Measurements from ENCODE around the gene RFX8. TPM values are rescaled to one million over a fixed set of nuclear protein-coding genes. Genes with fewer than 3 reads are reported as not detected.
"Not testable (repeated sequence)": the region's sequence is repeated elsewhere in the genome, so short reads cannot be mapped to it uniquely, and the experiment has no call there.

Gene RFX8
- total RNA-seq, 6 donors from 2014 or later = 0.24 to 21.0 (median 0.80) TPM; not detected in 2

- WGBS, 2 donors = 68 to 77% methylated on average over 2 of the region's 2 CpGs
- TF ChIP-seq EP300 (IDR thresholded peaks at IDR 0.05) = no peak
- TF ChIP-seq POLR2AphosphoS5 (IDR thresholded peaks at IDR 0.05) = no peak
- no peak for TF ChIP-seq POLR2A (IDR thresholded peaks at IDR 0.05)
- TF ChIP-seq, protein P1, sequence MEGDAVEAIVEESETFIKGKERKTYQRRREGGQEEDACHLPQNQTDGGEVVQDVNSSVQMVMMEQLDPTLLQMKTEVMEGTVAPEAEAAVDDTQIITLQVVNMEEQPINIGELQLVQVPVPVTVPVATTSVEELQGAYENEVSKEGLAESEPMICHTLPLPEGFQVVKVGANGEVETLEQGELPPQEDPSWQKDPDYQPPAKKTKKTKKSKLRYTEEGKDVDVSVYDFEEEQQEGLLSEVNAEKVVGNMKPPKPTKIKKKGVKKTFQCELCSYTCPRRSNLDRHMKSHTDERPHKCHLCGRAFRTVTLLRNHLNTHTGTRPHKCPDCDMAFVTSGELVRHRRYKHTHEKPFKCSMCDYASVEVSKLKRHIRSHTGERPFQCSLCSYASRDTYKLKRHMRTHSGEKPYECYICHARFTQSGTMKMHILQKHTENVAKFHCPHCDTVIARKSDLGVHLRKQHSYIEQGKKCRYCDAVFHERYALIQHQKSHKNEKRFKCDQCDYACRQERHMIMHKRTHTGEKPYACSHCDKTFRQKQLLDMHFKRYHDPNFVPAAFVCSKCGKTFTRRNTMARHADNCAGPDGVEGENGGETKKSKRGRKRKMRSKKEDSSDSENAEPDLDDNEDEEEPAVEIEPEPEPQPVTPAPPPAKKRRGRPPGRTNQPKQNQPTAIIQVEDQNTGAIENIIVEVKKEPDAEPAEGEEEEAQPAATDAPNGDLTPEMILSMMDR (IDR thresholded peaks at IDR 0.05) = no peak
- DNase-seq (no peak), ATAC-seq (ENCODE audit: low FRiP score in 2 of 2) (no peak)
- H3K4me3 ChIP-seq = no peak overlapping the region
- no peaks in the 10 kb centered on the region for H3K27me3 ChIP-seq
- no peak overlapping the region for H3K27ac ChIP-seq
- no peaks in the 10 kb centered on the region for H3K9me3 ChIP-seq
- H3K36me3 ChIP-seq = no peaks in the 10 kb centered on the region
- H3K4me1 ChIP-seq = no peaks in the 10 kb centered on the region
Measured at GRCh38 chr2:101356521-101356920, 118.4 kb downstream of the RFX8 start.

GRCh38 chr2:101356055-101356454, 118.9 kb downstream of the RFX8 start:
- ATAC-seq (ENCODE audit: low FRiP score in 2 of 2) (no peak), DNase-seq (no peak)
- Histone ChIP-seq H3K9me3 (no peaks in the 10 kb centered on the region), H3K4me3 (no peak overlapping the region), H3K4me1 (no peaks in the 10 kb centered on the region), H3K36me3 (no peaks in the 10 kb centered on the region), H3K27ac (no peak overlapping the region), H3K27me3 (no peaks in the 10 kb centered on the region)
- WGBS, 2 donors = 77 to 81% methylated on average over 6 of the region's 6 CpGs
- no peak for TF ChIP-seq POLR2A (IDR thresholded peaks at IDR 0.05)

- TF ChIP-seq, protein P1 (IDR thresholded peaks at IDR 0.05) = no peak
- TF ChIP-seq POLR2A (IDR thresholded peaks at IDR 0.05) (no peak), POLR2AphosphoS5 (IDR thresholded peaks at IDR 0.05) (no peak), EP300 (IDR thresholded peaks at IDR 0.05) (no peak)
- H3K4me3 ChIP-seq = no peak overlapping the region
- H3K27ac ChIP-seq = no peak overlapping the region
- no peaks in the 10 kb centered on the region for H3K4me1 ChIP-seq
- H3K27me3 ChIP-seq = no peaks in the 10 kb centered on the region
- WGBS, 2 donors = 78 to 81% methylated on average over 9 to 10 of the region's 10 CpGs
- no peaks in the 10 kb centered on the region for H3K36me3 ChIP-seq
- DNase-seq (no peak), ATAC-seq (ENCODE audit: low FRiP score in 2 of 2) (no peak)
- no peaks in the 10 kb centered on the region for H3K9me3 ChIP-seq
Measured at GRCh38 chr2:101355401-101356054, 119.4 kb downstream of the RFX8 start.

DNA sequence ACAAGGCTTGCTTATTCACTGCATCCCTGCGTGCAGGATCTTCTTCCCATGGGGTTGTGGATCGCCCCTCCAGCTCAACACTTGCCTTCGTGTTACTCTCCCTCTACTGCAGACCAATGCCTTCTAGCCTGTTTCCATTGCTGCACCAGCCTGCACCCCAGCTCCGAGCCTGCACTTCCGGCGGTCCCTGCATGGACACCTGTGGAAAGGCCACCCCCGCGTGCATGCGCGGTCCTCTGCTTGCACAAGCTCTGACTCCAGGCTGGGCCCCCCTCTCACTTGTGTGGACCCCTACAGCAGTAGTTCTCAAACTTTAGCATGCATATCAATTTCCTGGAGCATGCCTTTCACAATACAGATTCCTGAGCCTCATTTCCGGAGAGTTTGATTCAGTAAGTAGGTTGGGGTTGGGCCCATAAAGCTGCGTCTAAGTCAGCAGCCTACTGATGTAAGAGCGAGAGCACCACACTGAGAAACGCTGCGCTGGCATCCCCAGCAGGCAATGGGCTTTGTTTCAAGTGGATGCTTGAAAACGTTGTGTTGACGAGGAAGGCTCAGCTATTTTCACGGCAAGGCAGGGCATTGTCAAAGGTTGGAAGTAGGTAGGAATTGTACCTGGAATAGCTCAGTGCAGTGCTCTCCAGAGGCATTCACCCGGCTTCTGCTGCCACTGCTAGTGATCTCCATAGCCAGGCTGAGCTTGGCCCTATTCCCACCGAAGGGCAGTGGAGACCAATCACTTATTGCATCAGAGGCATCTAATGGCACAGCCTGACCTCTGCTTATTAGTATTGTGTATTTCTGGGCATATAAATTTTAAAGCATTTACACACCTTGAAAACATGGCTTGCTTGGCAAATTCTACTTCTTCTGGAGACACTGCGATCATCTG, 120.2 kb downstream of the RFX8 start:
- WGBS, 2 donors = 81 to 85% methylated on average over 20 to 21 of the region's 21 CpGs
- no peaks in the 10 kb centered on the region for H3K4me1 ChIP-seq
- peak in 1 of 2 donors; percentile 63 for DNase-seq

DNA sequence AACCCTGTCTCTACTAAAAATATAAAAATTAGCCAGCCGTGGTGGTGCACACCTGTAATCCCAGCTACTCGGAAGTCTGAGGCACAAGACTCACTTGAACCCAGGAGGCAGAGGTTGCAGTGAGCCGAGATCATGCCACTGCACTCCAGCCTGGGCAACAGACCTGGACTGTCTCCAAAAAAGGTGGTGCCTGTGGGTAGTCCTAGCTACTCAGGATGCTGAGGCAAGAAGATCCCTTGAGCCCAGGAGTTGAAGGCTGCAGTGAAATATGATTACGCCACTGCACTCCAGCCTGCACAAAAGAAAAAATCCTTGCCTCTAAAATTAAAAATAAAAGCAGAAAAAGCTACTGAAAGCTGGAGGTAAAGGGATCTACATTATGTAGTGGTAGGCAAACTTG, 122.3 kb downstream of the RFX8 start:
- ATAC-seq (ENCODE audit: low FRiP score in 2 of 2); H3K4me1 ChIP-seq; H3K9me3 ChIP-seq; H3K27ac ChIP-seq; H3K36me3 ChIP-seq; H3K27me3 ChIP-seq; H3K4me3 ChIP-seq; DNase-seq: not testable (repeated sequence)
- WGBS, 2 donors = 81 to 90% methylated on average over 4 of the region's 4 CpGs

More for the DNA sequence above, 120.2 kb downstream of the RFX8 start:
- ATAC-seq (ENCODE audit: low FRiP score in 2 of 2) = no peak
- Histone ChIP-seq H3K9me3 (no peaks in the 10 kb centered on the region), H3K36me3 (no peaks in the 10 kb centered on the region), H3K27me3 (no peaks in the 10 kb centered on the region), H3K4me3 (no peak overlapping the region), H3K27ac (no peak overlapping the region)
- TF ChIP-seq POLR2AphosphoS5 (IDR thresholded peaks at IDR 0.05) (no peak), EP300 (IDR thresholded peaks at IDR 0.05) (no peak), POLR2A (IDR thresholded peaks at IDR 0.05) (no peak)
- TF ChIP-seq, protein P1 (IDR thresholded peaks at IDR 0.05) = no peak
